H9 (cell line): ENCODE data around the gene PPM1J. TPM values are rescaled to one million over a fixed set of nuclear protein-coding genes. Genes with fewer than 3 reads are reported as not detected.

ENCODE experiments used
- DNase-seq: peaks from one replicate; pipeline ENCODE4 v3.0.0-alpha.2; 2017
- H2AFZ ChIP-seq: one replicate; pipeline ENCODE4 v1.6.1; 2013; ENCODE audit warnings: mild to moderate bottlenecking, low read length, control low read depth, moderate library complexity
- H2AK5ac ChIP-seq: 2 replicates; pipeline ENCODE4 v1.6.1; 2013; ENCODE audit warnings: low read length, control low read depth, mixed read lengths; ENCODE audit not compliant: insufficient read length
- H2BK120ac ChIP-seq: one replicate; pipeline ENCODE4 v1.6.1; 2013; ENCODE audit warnings: low read depth, mild to moderate bottlenecking, low read length, control low read depth, inconsistent platforms; ENCODE audit not compliant: poor library complexity, severe bottlenecking
- H2BK12ac ChIP-seq: 2 replicates; pipeline ENCODE4 v1.6.1; 2013; ENCODE audit warnings: low read length, control low read depth, mixed read lengths, low read depth; ENCODE audit not compliant: insufficient read length
- H2BK15ac ChIP-seq: 2 replicates; pipeline ENCODE4 v1.6.1; 2013; ENCODE audit warnings: low read depth, low read length, control low read depth
- H2BK20ac ChIP-seq: one replicate; pipeline ENCODE4 v1.6.1; 2013; ENCODE audit warnings: low read depth, mild to moderate bottlenecking, low read length, control low read depth, inconsistent platforms; ENCODE audit not compliant: poor library complexity, severe bottlenecking
- H2BK5ac ChIP-seq: 2 replicates; pipeline ENCODE4 v1.6.1; 2013; ENCODE audit warnings: low read length, control low read depth, mixed read lengths; ENCODE audit not compliant: insufficient read length
- H3K14ac ChIP-seq: 2 replicates; pipeline ENCODE4 v1.6.1; 2013; ENCODE audit warnings: low read length, control low read depth; ENCODE audit not compliant: insufficient read depth
- H3K18ac ChIP-seq: 2 replicates; pipeline ENCODE4 v1.6.1; 2013; ENCODE audit warnings: low read depth, mild to moderate bottlenecking, mixed read lengths, low read length, control low read depth; ENCODE audit not compliant: insufficient read length
- H3K23ac ChIP-seq: 2 replicates; pipeline ENCODE4 v1.6.1; 2013; ENCODE audit warnings: low read length, control low read depth, mixed read lengths, low read depth; ENCODE audit not compliant: insufficient read length
- H3K23me2 ChIP-seq: 2 replicates; pipeline ENCODE4 v1.6.1; 2013; ENCODE audit warnings: low read depth, mild to moderate bottlenecking, mixed read lengths, low read length, control low read depth; ENCODE audit not compliant: insufficient read length, poor library complexity, severe bottlenecking
- H3K27ac ChIP-seq: 2 replicates; pipeline ENCODE4 v1.5.1; 2013; ENCODE audit warnings: low read length, control low read depth, mixed read lengths, low read depth; ENCODE audit not compliant: insufficient read length
- H3K27me3 ChIP-seq: 2 replicates; pipeline ENCODE4 v1.6.1; 2013; ENCODE audit warnings: low read length, control low read depth, inconsistent platforms; ENCODE audit not compliant: insufficient read depth
- H3K4ac ChIP-seq: 2 replicates; pipeline ENCODE4 v1.6.1; 2013; ENCODE audit warnings: low read depth, mild to moderate bottlenecking, control low read depth, inconsistent platforms, low read length, moderate library complexity
- H3K4me1 ChIP-seq: 2 replicates; pipeline ENCODE4 v1.6.1; 2013; ENCODE audit warnings: low read length, control low read depth, inconsistent platforms; ENCODE audit not compliant: insufficient read depth
- H3K4me2 ChIP-seq: 2 replicates; pipeline ENCODE4 v1.6.1; 2013; ENCODE audit warnings: low read length, control low read depth, mixed read lengths; ENCODE audit not compliant: insufficient read length, insufficient read depth
- H3K56ac ChIP-seq: 2 replicates; pipeline ENCODE4 v1.6.1; 2013; ENCODE audit warnings: low read depth, mild to moderate bottlenecking, mixed read lengths, low read length, control low read depth; ENCODE audit not compliant: insufficient read length
- H3K79me1 ChIP-seq: 2 replicates; pipeline ENCODE4 v1.6.1; 2013; ENCODE audit warnings: low read depth, mild to moderate bottlenecking, moderate library complexity, low read length, control low read depth, inconsistent platforms; ENCODE audit not compliant: insufficient read depth, poor library complexity, severe bottlenecking
- H3K79me2 ChIP-seq: 2 replicates; pipeline ENCODE4 v1.6.1; 2013; ENCODE audit warnings: low read length, control low read depth, inconsistent platforms; ENCODE audit not compliant: insufficient read depth
- H3K9ac ChIP-seq: 2 replicates; pipeline ENCODE4 v1.6.1; 2013; ENCODE audit warnings: low read length, control low read depth, mixed read lengths; ENCODE audit not compliant: insufficient read length; ENCODE audit errors: extremely low read depth
- H3K9me3 ChIP-seq: one replicate; pipeline ENCODE4 v1.6.1; 2013; ENCODE audit warnings: low read depth, low read length, inconsistent platforms; ENCODE audit not compliant: control insufficient read depth
- H3T11ph ChIP-seq: one replicate; pipeline ENCODE4 v1.6.1; 2013; ENCODE audit warnings: mild to moderate bottlenecking, low read length, control low read depth, inconsistent platforms
- H4K20me1 ChIP-seq: one replicate; pipeline ENCODE4 v1.6.1; 2013; ENCODE audit not compliant: control insufficient read depth, insufficient read length, insufficient read depth
- H4K5ac ChIP-seq: 2 replicates; pipeline ENCODE4 v1.6.1; 2013; ENCODE audit warnings: low read depth, mild to moderate bottlenecking, mixed read lengths, low read length, control low read depth; ENCODE audit not compliant: insufficient read length
- H4K8ac ChIP-seq: replicated peaks from 2 replicates; pipeline ENCODE4 v1.6.1; 2013; ENCODE audit warnings: low read length, control low read depth, mixed read lengths, low read depth; ENCODE audit not compliant: insufficient read length
- H4K91ac ChIP-seq: 2 replicates; pipeline ENCODE4 v1.6.1; 2013; ENCODE audit warnings: low read depth, mild to moderate bottlenecking, moderate library complexity, mixed read lengths, low read length, control low read depth; ENCODE audit not compliant: insufficient read length
- H3K27ac Mint-ChIP-seq, 3 experiments: 2 replicates in 2 of 3; 3 replicates in 1 of 3; pipeline ENCODE4 v1.8.0; 2020 to 2021; ENCODE audit warnings: mixed read lengths in 3 of 3, mild to moderate bottlenecking in 1 of 3, moderate library complexity in 1 of 3
- H3K27me3 Mint-ChIP-seq: 2 replicates; pipeline ENCODE4 v1.8.0; 2021; ENCODE audit warnings: low read depth, mild to moderate bottlenecking, moderate library complexity, mixed read lengths
- H3K36me3 Mint-ChIP-seq, 3 experiments: 2 replicates in 2 of 3; 3 replicates in 1 of 3; pipeline ENCODE4 v1.8.0; 2020 to 2021; ENCODE audit warnings: low read depth in 3 of 3, mixed read lengths in 3 of 3; ENCODE audit not compliant: insufficient read depth in 1 of 3
- H3K4me1 Mint-ChIP-seq, 2 experiments: 2 replicates each; pipeline ENCODE4 v1.8.0; 2020; ENCODE audit warnings: mixed read lengths in 2 of 2
- H3K4me3 Mint-ChIP-seq, 2 experiments: 2 replicates in 1 of 2; 3 replicates in 1 of 2; pipeline ENCODE4 v1.8.0; 2020 to 2021; ENCODE audit warnings: mild to moderate bottlenecking in 2 of 2, mixed read lengths in 2 of 2, moderate library complexity in 1 of 2
- H3K9me3 Mint-ChIP-seq, 2 experiments: 2 replicates in 1 of 2; 3 replicates in 1 of 2; pipeline ENCODE4 v1.8.0; 2020; ENCODE audit warnings: mild to moderate bottlenecking in 2 of 2, mixed read lengths in 2 of 2, moderate library complexity in 1 of 2
- CTCF ChIP-seq: fragments of 200-600 bp; sonication (generic); conservative IDR thresholded peaks from 3 replicates; pipeline ENCODE4 v1.8.0; 2021; ENCODE audit warnings: antibody characterized with exemption, mild to moderate bottlenecking
- WGBS: extraction: QIAGEN DNeasy Blood & Tissue Kit; methylation state at CpG from one replicate; pipeline ENCODE4 v1.1.7; 2013; ENCODE audit warnings: missing lambda C conversion rate, low lambda C conversion rate, mixed read lengths; ENCODE audit not compliant: insufficient read length; ENCODE audit errors: extremely low coverage; 5-methylcytosine and 5-hydroxymethylcytosine counted together
- total RNA-seq: library from RNA; stranded (reverse); gene quantifications from 2 replicates; pipeline ENCODE4 v1.2.1, GENCODE V29; 2021

Gene PPM1J
- total RNA-seq, 1 experiment from 2014 or later, result 12.7 TPM

GRCh38 chr1:112674440-112674985 is 40.6 kb downstream of the PPM1J start, which contains the start of gene MOV10:
Gene MOV10 (plus strand): TSS chr1:112674659. CDS start chr1:112674913, 254 bp downstream.
- H4K91ac ChIP-seq, result no peak within 1 kb of the TSS
- H3K27me3 ChIP-seq, result peaks cover 6% of the 10 kb centered on the region; the same call in 1 of the 2 replicates
- no peaks in the 10 kb centered on the region for H3K79me1 ChIP-seq
- no peak within 1 kb of the TSS for H2BK20ac ChIP-seq
- Mint-ChIP-seq H3K9me3 (no peaks in the 10 kb centered on the region), H3K4me1 (peaks cover 49 to 55% of the 10 kb centered on the region in 2 experiments), H3K27ac (peak within 1 kb of the TSS; percentile 94 to 96 (median 96)), H3K36me3 (peaks cover 11 to 28% (median 21%) of the 10 kb centered on the region in 3 experiments; a peak in 5 of 7 replicates), H3K27me3 (peaks cover 12% of the 10 kb centered on the region), H3K4me3 (peak within 1 kb of the TSS; percentile 90 to 95)
- H4K20me1 ChIP-seq, result no peaks in the 10 kb centered on the region
- H3K9ac ChIP-seq, result peak within 1 kb of the TSS; percentile 79
- DNase-seq, result peak; percentile 77
- H2BK12ac ChIP-seq, result no peak within 1 kb of the TSS
- H4K5ac ChIP-seq, result no peak within 1 kb of the TSS
- no peak within 1 kb of the TSS for H4K8ac ChIP-seq
- peak within 1 kb of the TSS; percentile 95 for H3K14ac ChIP-seq
- no peak within 1 kb of the TSS for H3K23ac ChIP-seq
- H3T11ph ChIP-seq, result no peak within 1 kb of the TSS
- H3K4me1 ChIP-seq, result peaks cover 6% of the 10 kb centered on the region
- no CpG with 5 or more reads among the region's 30 CpGs for WGBS
- H2BK15ac ChIP-seq, result no peak within 1 kb of the TSS
- no peak for TF ChIP-seq CTCF
- no peak within 1 kb of the TSS for H2BK5ac ChIP-seq
- H3K9me3 ChIP-seq, result no peaks in the 10 kb centered on the region
- H3K56ac ChIP-seq, result no peak within 1 kb of the TSS
- H3K23me2 ChIP-seq, result peaks cover 14% of the 10 kb centered on the region
- H3K4ac ChIP-seq, result no peak within 1 kb of the TSS; the same call in 1 of the 2 replicates
- peak within 1 kb of the TSS; percentile 34 for H3K27ac ChIP-seq
- peak within 1 kb of the TSS; percentile 79 for H3K18ac ChIP-seq
- no peak within 1 kb of the TSS for H2BK120ac ChIP-seq
- peaks cover 5% of the 10 kb centered on the region; the same call in 1 of the 2 replicates for H3K79me2 ChIP-seq
- peak within 1 kb of the TSS; percentile 86 for H3K4me2 ChIP-seq
- no peak within 1 kb of the TSS for H2AK5ac ChIP-seq
- H2AFZ ChIP-seq, result no peak within 1 kb of the TSS
